Neural cell (in vitro differentiated cells): ENCODE measurements around the gene SLC18A2.

ENCODE experiments used
- EZH2 ChIP-seq: fragments of 200-600, 300-800 bp; shearing (Covaris generic), sonication (generic); IDR thresholded peaks from 2 replicates; pipeline ENCODE4 v1.6.1; 2014; ENCODE audit warnings: antibody characterized with exemption, low read length, borderline replicate concordance, mild to moderate bottlenecking; ENCODE audit not compliant: insufficient read depth, poor library complexity, severe bottlenecking
- RAD21 ChIP-seq: fragments of 450-650 bp; conservative IDR thresholded peaks from 2 replicates; pipeline ENCODE4 v1.6.1; 2014; ENCODE audit warnings: antibody characterized with exemption, mild to moderate bottlenecking, moderate library complexity

- TF ChIP-seq EZH2 (no peak), RAD21 (no peak)
Measured at GRCh38 chr10:117311261-117311660, 70.3 kb downstream of the SLC18A2 start.
